ENCODE results near the gene MYO1H. TPM values are rescaled to one million over a fixed set of nuclear protein-coding genes. Genes with fewer than 3 reads are reported as not detected.

MYO1H gene
- total RNA-seq, 1 experiment from 2014 or later = 0.26 TPM

- H3K9me3 ChIP-seq (ENCODE audit: control insufficient read depth, low read depth, low read length) = no peaks in the 10 kb centered on the region
- H2BK12ac ChIP-seq (ENCODE audit: insufficient read length, low read depth, low read length) = no peak overlapping the region
- H2BK5ac ChIP-seq (ENCODE audit: insufficient read length, low read length) = no peak overlapping the region
- H3K14ac ChIP-seq (ENCODE audit: insufficient read depth, low read length) = no peak overlapping the region
- no peaks in the 10 kb centered on the region for H3K79me2 ChIP-seq (ENCODE audit: insufficient read depth, low read length)
- no peak overlapping the region for H2AK5ac ChIP-seq (ENCODE audit: insufficient read length, low read length)
- Mint-ChIP-seq H3K36me3 (ENCODE audit: insufficient read depth in 1 of 3, low read depth in 3 of 3) (no peaks in the 10 kb centered on the region), H3K4me3 (no peak overlapping the region), H3K9me3 (no peaks in the 10 kb centered on the region), H3K27me3 (ENCODE audit: low read depth) (peaks cover 1% of the 10 kb centered on the region), H3K27ac (no peak overlapping the region), H3K4me1 (peaks cover 0 to 4% of the 10 kb centered on the region in 2 experiments; a peak in 1 of 4 replicates)
- H4K91ac ChIP-seq (ENCODE audit: insufficient read length, low read depth, low read length) = no peak overlapping the region
- no peak overlapping the region for H4K5ac ChIP-seq (ENCODE audit: insufficient read length, low read depth, low read length)
- H2BK15ac ChIP-seq (ENCODE audit: low read depth, low read length) = no peak overlapping the region
- no peak overlapping the region for H3T11ph ChIP-seq (ENCODE audit: low read length)
- DNase-seq = no peak
- H3K27me3 ChIP-seq (ENCODE audit: insufficient read depth, low read length) = no peaks in the 10 kb centered on the region
- no peak overlapping the region for H2BK20ac ChIP-seq (ENCODE audit: low read depth, low read length, poor library complexity, severe bottlenecking)
- H3K18ac ChIP-seq (ENCODE audit: insufficient read length, low read depth, low read length) = no peak overlapping the region
- H3K4ac ChIP-seq (ENCODE audit: low read depth, low read length) = no peak overlapping the region
- TF ChIP-seq, protein P1, sequence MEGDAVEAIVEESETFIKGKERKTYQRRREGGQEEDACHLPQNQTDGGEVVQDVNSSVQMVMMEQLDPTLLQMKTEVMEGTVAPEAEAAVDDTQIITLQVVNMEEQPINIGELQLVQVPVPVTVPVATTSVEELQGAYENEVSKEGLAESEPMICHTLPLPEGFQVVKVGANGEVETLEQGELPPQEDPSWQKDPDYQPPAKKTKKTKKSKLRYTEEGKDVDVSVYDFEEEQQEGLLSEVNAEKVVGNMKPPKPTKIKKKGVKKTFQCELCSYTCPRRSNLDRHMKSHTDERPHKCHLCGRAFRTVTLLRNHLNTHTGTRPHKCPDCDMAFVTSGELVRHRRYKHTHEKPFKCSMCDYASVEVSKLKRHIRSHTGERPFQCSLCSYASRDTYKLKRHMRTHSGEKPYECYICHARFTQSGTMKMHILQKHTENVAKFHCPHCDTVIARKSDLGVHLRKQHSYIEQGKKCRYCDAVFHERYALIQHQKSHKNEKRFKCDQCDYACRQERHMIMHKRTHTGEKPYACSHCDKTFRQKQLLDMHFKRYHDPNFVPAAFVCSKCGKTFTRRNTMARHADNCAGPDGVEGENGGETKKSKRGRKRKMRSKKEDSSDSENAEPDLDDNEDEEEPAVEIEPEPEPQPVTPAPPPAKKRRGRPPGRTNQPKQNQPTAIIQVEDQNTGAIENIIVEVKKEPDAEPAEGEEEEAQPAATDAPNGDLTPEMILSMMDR (conservative IDR thresholded peaks at IDR 0.05) = no peak
- no peaks in the 10 kb centered on the region for H3K79me1 ChIP-seq (ENCODE audit: insufficient read depth, low read depth, low read length, poor library complexity, severe bottlenecking)
- WGBS (ENCODE audit: extremely low coverage, insufficient read length, low lambda C conversion rate) = no CpG with 5 or more reads among the region's 2 CpGs
- no peaks in the 10 kb centered on the region for H3K23me2 ChIP-seq (ENCODE audit: insufficient read length, low read depth, low read length, poor library complexity, severe bottlenecking)
- H4K8ac ChIP-seq (replicated peaks; ENCODE audit: insufficient read length, low read depth, low read length) = no peak overlapping the region
- no peak overlapping the region for H2BK120ac ChIP-seq (ENCODE audit: low read depth, low read length, poor library complexity, severe bottlenecking)
- H3K4me1 ChIP-seq (ENCODE audit: insufficient read depth, low read length) = no peaks in the 10 kb centered on the region
- no peaks in the 10 kb centered on the region for H4K20me1 ChIP-seq (ENCODE audit: control insufficient read depth, insufficient read depth, insufficient read length)
- no peak overlapping the region for H3K27ac ChIP-seq (ENCODE audit: insufficient read length, low read depth, low read length)
- H2AFZ ChIP-seq (ENCODE audit: low read length) = no peak overlapping the region
- no peak overlapping the region for H3K23ac ChIP-seq (ENCODE audit: insufficient read length, low read depth, low read length)
- no peak overlapping the region for H3K9ac ChIP-seq (ENCODE audit: extremely low read depth, insufficient read length, low read length)
- H3K56ac ChIP-seq (ENCODE audit: insufficient read length, low read depth, low read length) = no peak overlapping the region
- no peak overlapping the region for H3K4me2 ChIP-seq (ENCODE audit: insufficient read depth, insufficient read length, low read length)
These were observed 9.3 kb downstream of the MYO1H start for GRCh38 chr12:109357032-109357431.

Data from H9 (cell line).